CD14-positive monocyte (primary cell): ENCODE results near the gene DNAJC5. TPM values are rescaled to one million over a fixed set of nuclear protein-coding genes. Genes with fewer than 3 reads are reported as not detected.

Experiments
- DNase-seq, 3 donors: peaks; one replicate each; pipeline ENCODE4 v3.0.0-alpha.2; 2011 to 2022
- H2AFZ ChIP-seq: 2 replicates; pipeline ENCODE4 v1.6.0; 2012; ENCODE audit warnings: mild to moderate bottlenecking, low read depth, low read length, inconsistent platforms; ENCODE audit not compliant: insufficient read depth, poor library complexity, severe bottlenecking
- H3K27ac ChIP-seq, 2 donors: 1 replicate in 1 of 2; 2 replicates in 1 of 2; pipeline ENCODE4 v1.5.1; 2012 to 2013; ENCODE audit warnings: low read length in 2 of 2, control low read depth in 1 of 2, inconsistent platforms in 1 of 2, low read depth in 1 of 2, mild to moderate bottlenecking in 1 of 2
- H3K27me3 ChIP-seq, 2 donors: one replicate each; pipeline versions ENCODE4 v1.6.0 to v1.6.1; 2011 to 2013; ENCODE audit warnings: low read length in 2 of 2; ENCODE audit not compliant: control insufficient read depth in 2 of 2, insufficient read depth in 2 of 2
- H3K36me3 ChIP-seq, 2 donors: replicated peaks in 1 of 2; 1 replicate in 1 of 2; 2 replicates in 1 of 2; pipeline versions ENCODE4 v1.5.1 to v1.6.1; 2012 to 2013; ENCODE audit warnings: low read length in 2 of 2, control low read depth in 1 of 2, inconsistent platforms in 1 of 2, mild to moderate bottlenecking in 1 of 2; ENCODE audit not compliant: insufficient read depth in 2 of 2, control insufficient read depth in 1 of 2
- H3K4me1 ChIP-seq, 2 donors: 1 replicate in 1 of 2; 2 replicates in 1 of 2; pipeline versions ENCODE4 v1.5.1 to v1.6.1; 2012 to 2013; ENCODE audit warnings: low read length in 2 of 2, control low read depth in 1 of 2, inconsistent platforms in 1 of 2, mild to moderate bottlenecking in 1 of 2, moderate library complexity in 1 of 2; ENCODE audit not compliant: insufficient read depth in 2 of 2, control insufficient read depth in 1 of 2
- H3K4me2 ChIP-seq: replicated peaks from 2 replicates; pipeline ENCODE3; 2012; ENCODE audit warnings: low read length, moderate library complexity, mild to moderate bottlenecking; ENCODE audit not compliant: poor library complexity, severe bottlenecking; ENCODE audit errors: extremely low read depth
- H3K4me3 ChIP-seq, 3 experiments: fragments of 200-600 bp in 1 of 3; sonication (generic) in 1 of 3; replicated peaks in 1 of 3; 1 replicate in 2 of 3; 2 replicates in 1 of 3; pipeline ENCODE4 v1.5.1; 2011 to 2013; ENCODE audit warnings: low read length in 3 of 3, mild to moderate bottlenecking in 3 of 3, control low read depth in 2 of 3, low read depth in 2 of 3, inconsistent platforms in 1 of 3, moderate library complexity in 1 of 3
- H3K79me2 ChIP-seq: 2 replicates; pipeline ENCODE4 v1.6.0; 2012; ENCODE audit warnings: mild to moderate bottlenecking, control low read depth, inconsistent platforms, low read length, moderate library complexity; ENCODE audit not compliant: insufficient read depth
- H3K9ac ChIP-seq: 2 replicates; pipeline ENCODE4 v1.6.0; 2017; ENCODE audit warnings: low read length, mild to moderate bottlenecking; ENCODE audit not compliant: insufficient read depth, poor library complexity, severe bottlenecking
- H3K9me3 ChIP-seq, 2 donors: replicated peaks in 1 of 2; 1 replicate in 1 of 2; 2 replicates in 1 of 2; pipeline versions ENCODE4 v1.5.1 to v1.6.1; 2012 to 2013; ENCODE audit warnings: low read length in 2 of 2, control low read depth in 1 of 2; ENCODE audit not compliant: control insufficient read depth in 1 of 2, insufficient read depth in 1 of 2
- H4K20me1 ChIP-seq: 2 replicates; pipeline ENCODE4 v1.6.0; 2012; ENCODE audit warnings: mild to moderate bottlenecking, low read length, control low read depth, moderate library complexity; ENCODE audit not compliant: insufficient read depth
- H3K27ac Mint-ChIP-seq, 7 donors: one replicate each; pipeline ENCODE4 v1.8.0; 2020; ENCODE audit warnings: mild to moderate bottlenecking in 7 of 7, mixed read lengths in 7 of 7, moderate library complexity in 6 of 7, inconsistent platforms in 2 of 7
- H3K27me3 Mint-ChIP-seq, 3 donors: one replicate each; pipeline ENCODE4 v1.8.0; 2021 to 2022; ENCODE audit warnings: low read depth in 3 of 3, mild to moderate bottlenecking in 3 of 3, mixed read lengths in 3 of 3, moderate library complexity in 3 of 3, inconsistent platforms in 1 of 3
- H3K36me3 Mint-ChIP-seq, 2 donors: one replicate each; pipeline ENCODE4 v1.8.0; 2020; ENCODE audit warnings: mixed read lengths in 2 of 2, inconsistent platforms in 1 of 2, mild to moderate bottlenecking in 1 of 2
- H3K4me1 Mint-ChIP-seq: one replicate; pipeline ENCODE4 v1.8.0; 2020; ENCODE audit warnings: mild to moderate bottlenecking, mixed read lengths
- H3K4me3 Mint-ChIP-seq, 2 donors: one replicate each; pipeline ENCODE4 v1.8.0; 2020; ENCODE audit warnings: mild to moderate bottlenecking in 2 of 2, mixed read lengths in 2 of 2, moderate library complexity in 1 of 2
- H3K9me3 Mint-ChIP-seq, 7 donors: one replicate each; pipeline ENCODE4 v1.8.0; 2020 to 2022; ENCODE audit warnings: mixed read lengths in 7 of 7, mild to moderate bottlenecking in 6 of 7, moderate library complexity in 6 of 7, inconsistent platforms in 2 of 7
- WGBS: methylation state at CpG from one replicate; pipeline ENCODE4 v1.1.5; 2013; ENCODE audit warnings: missing lambda C conversion rate; ENCODE audit not compliant: insufficient coverage; 5-methylcytosine and 5-hydroxymethylcytosine counted together
- intact Hi-C, 2 donors: fragments of 100-400 bp; cut with micrococcal nuclease; formaldehyde crosslinking; loops; one replicate each; pipeline versions ENCODE4 v1.15.0 to v1.15.1; 2023
- polyA plus RNA-seq, 3 donors: library from polyadenylated mRNA; depleted of rRNA in 1 of 3; unstranded in 2 of 3; stranded (reverse) in 1 of 3; fragments of 300-500 nt in 2 of 3; fragments of >200 nt in 1 of 3; fragmentation: Illumina TruSeq in 2 of 3; gene quantifications; 1 replicate in 2 of 3; 2 replicates in 1 of 3; pipeline ENCODE4 v1.2.3, GENCODE V29; 2012 to 2021
- TF ChIP-seq, protein P1 (sequence below): fragments of 200-600 bp; IDR thresholded peaks from one replicate; pipeline ENCODE4 v1.8.0; 2022; ENCODE audit warnings: antibody characterized with exemption, mild to moderate bottlenecking

DNAJC5 gene
- polyA plus RNA-seq, 3 donors, result 5.9 to 44.4 (median 7.4) TPM

DNA sequence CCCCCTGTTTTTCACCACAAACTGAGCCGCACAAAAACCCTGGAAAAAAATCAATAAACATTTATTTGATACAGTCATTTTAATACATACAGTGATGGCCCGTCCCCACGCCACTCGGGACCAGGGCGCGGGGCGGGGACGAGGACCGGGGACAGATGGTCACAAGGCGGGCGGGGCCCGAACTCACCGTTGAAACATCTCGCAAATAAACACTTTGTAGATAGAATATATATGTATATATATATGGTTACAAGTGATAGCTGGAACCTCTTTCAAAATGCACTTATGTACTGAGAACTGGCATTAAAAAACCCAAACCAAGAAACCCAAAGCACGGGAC, 61.7 kb downstream of the DNAJC5 start:
- no peak overlapping the region for H3K27ac ChIP-seq
- peak overlapping the region; percentile 76 to 85 for H3K4me3 Mint-ChIP-seq
- intact Hi-C loops, result loop anchor here in 1 of 2 donors (1.0 to 5.0 kb wide), 4 partner anchors 24 to 249 kb away; partner anchors contain the start of genes ARFRP1, DNAJC5, TCEA2 and ZGPAT
- H3K27ac Mint-ChIP-seq, result peak overlapping the region in 1 of 7 donors; percentile 71
- no peaks in the 10 kb centered on the region for H3K27me3 ChIP-seq
- H3K4me1 ChIP-seq, result peaks cover 24 to 39% of the 10 kb centered on the region in 2 donors
- no peaks in the 10 kb centered on the region for H3K9me3 ChIP-seq
- peak overlapping the region; percentile 39 to 93 (median 67) for H3K4me3 ChIP-seq
- peaks cover 0 to 5% (median 2%) of the 10 kb centered on the region in 3 donors for H3K27me3 Mint-ChIP-seq
- H3K4me1 Mint-ChIP-seq, result peaks cover 30% of the 10 kb centered on the region
- DNase-seq, result no peak
- TF ChIP-seq, protein P1, sequence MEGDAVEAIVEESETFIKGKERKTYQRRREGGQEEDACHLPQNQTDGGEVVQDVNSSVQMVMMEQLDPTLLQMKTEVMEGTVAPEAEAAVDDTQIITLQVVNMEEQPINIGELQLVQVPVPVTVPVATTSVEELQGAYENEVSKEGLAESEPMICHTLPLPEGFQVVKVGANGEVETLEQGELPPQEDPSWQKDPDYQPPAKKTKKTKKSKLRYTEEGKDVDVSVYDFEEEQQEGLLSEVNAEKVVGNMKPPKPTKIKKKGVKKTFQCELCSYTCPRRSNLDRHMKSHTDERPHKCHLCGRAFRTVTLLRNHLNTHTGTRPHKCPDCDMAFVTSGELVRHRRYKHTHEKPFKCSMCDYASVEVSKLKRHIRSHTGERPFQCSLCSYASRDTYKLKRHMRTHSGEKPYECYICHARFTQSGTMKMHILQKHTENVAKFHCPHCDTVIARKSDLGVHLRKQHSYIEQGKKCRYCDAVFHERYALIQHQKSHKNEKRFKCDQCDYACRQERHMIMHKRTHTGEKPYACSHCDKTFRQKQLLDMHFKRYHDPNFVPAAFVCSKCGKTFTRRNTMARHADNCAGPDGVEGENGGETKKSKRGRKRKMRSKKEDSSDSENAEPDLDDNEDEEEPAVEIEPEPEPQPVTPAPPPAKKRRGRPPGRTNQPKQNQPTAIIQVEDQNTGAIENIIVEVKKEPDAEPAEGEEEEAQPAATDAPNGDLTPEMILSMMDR, result no peak
- no peak overlapping the region for H2AFZ ChIP-seq
- peaks cover 6 to 8% of the 10 kb centered on the region in 2 donors for H3K36me3 Mint-ChIP-seq
- peaks cover 44% of the 10 kb centered on the region for H4K20me1 ChIP-seq
- 0% methylated on average over 1 of the region's 15 CpGs for WGBS
- H3K36me3 ChIP-seq, result peaks cover 0 to 5% of the 10 kb centered on the region in 2 donors
- H3K9ac ChIP-seq, result peak overlapping the region; percentile 36
- H3K79me2 ChIP-seq, result peaks cover 44% of the 10 kb centered on the region
- no peaks in the 10 kb centered on the region for H3K9me3 Mint-ChIP-seq
- peak overlapping the region; percentile 89 for H3K4me2 ChIP-seq

DNA sequence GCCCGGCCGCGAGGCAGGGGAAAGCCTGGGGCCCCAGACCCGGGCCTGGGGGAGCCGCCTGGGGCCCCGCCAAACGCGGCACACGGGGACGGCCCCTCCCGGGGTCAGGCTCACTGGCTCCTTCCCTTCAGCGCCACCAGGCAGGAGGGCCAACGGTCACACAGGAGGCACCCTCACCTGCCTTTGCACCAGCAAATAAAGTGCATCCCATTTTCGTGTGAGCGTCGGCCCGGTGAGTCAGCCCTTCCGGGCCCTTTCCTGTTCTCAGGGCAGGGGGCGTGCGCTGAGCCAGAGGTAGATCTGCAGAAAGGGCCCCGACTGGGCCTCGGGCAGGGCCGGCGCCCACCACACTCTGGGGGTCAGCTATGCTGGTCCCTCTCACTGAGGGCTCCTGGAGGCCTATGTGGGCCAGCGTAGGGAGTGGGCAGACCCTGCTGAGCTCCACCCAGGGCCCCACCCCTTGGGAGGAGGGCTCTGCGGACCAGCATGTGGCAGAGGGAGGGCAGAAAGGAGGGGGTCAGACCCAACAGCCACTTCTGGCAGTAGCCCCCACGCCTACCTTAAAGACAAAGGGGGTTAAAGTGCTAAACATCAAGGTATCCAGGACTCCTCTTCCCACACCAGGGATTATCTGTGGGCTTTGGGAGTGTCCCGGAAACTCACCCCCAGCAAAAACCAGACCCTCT, 62.2 kb downstream of the DNAJC5 start:
- H3K27ac ChIP-seq, result no peak overlapping the region
- peaks cover 0 to 5% (median 2%) of the 10 kb centered on the region in 3 donors for H3K27me3 Mint-ChIP-seq
- H3K79me2 ChIP-seq, result peaks cover 39% of the 10 kb centered on the region
- peaks cover 28% of the 10 kb centered on the region for H3K4me1 Mint-ChIP-seq
- peak overlapping the region; percentile 36 for H3K9ac ChIP-seq
- peaks cover 39% of the 10 kb centered on the region for H4K20me1 ChIP-seq
- H3K4me1 ChIP-seq, result peaks cover 24 to 39% of the 10 kb centered on the region in 2 donors
- 0% methylated on average over 25 of the region's 28 CpGs for WGBS
- no peak overlapping the region for H2AFZ ChIP-seq
- H3K36me3 ChIP-seq, result peaks cover 1 to 10% of the 10 kb centered on the region in 2 donors
- H3K4me3 Mint-ChIP-seq, result peak overlapping the region; percentile 76 to 85
- DNase-seq, result peak in 2 of 3 donors; percentile 48 to 69
- H3K4me2 ChIP-seq, result peak overlapping the region; percentile 89
- peak overlapping the region; percentile 39 to 93 (median 67) for H3K4me3 ChIP-seq
- H3K36me3 Mint-ChIP-seq, result peaks cover 7% of the 10 kb centered on the region in 2 donors
- H3K27me3 ChIP-seq, result no peaks in the 10 kb centered on the region
- peak overlapping the region in 1 of 7 donors; percentile 36 for H3K27ac Mint-ChIP-seq
- no peaks in the 10 kb centered on the region for H3K9me3 ChIP-seq
- TF ChIP-seq, protein P1, result no peak
- no peaks in the 10 kb centered on the region for H3K9me3 Mint-ChIP-seq
- intact Hi-C loops, result loop anchor here in 1 of 2 donors (2.0 to 5.0 kb wide), 3 partner anchors 60 to 250 kb away; partner anchors contain the start of genes ARFRP1, DNAJC5, TCEA2 and ZGPAT
